Measurements from ENCODE around the gene YPEL3.
A peak's percentile ranks its signal among the peaks of the same experiment; 100 is the strongest.

The YPEL3 gene

DNA sequence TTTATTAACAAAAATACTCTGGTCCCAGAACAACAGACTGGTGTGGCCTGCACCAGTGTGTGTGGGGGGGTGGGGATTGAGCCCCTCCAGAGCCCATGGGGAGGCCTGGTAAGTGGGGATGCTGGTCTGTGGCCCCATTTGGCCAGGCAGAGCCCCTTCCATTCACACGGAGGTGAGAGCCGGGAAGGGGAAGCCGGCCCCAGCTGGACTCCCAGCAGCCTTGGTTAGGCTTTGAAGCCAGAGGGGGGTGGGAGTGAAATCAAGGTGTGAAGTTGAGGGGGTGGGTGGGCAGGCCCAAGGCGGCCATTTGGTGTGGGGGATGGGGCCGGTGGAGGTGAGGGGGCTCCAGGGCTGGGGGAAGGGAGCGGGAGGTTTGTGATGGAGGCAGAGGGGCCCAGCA lies 10.2 kb downstream of the YPEL3 start:
- H3K27me3 Mint-ChIP-seq (ENCODE audit: low read depth, poor library complexity), result peaks cover 3% of the 10 kb centered on the region
- TF ChIP-seq, protein P1, sequence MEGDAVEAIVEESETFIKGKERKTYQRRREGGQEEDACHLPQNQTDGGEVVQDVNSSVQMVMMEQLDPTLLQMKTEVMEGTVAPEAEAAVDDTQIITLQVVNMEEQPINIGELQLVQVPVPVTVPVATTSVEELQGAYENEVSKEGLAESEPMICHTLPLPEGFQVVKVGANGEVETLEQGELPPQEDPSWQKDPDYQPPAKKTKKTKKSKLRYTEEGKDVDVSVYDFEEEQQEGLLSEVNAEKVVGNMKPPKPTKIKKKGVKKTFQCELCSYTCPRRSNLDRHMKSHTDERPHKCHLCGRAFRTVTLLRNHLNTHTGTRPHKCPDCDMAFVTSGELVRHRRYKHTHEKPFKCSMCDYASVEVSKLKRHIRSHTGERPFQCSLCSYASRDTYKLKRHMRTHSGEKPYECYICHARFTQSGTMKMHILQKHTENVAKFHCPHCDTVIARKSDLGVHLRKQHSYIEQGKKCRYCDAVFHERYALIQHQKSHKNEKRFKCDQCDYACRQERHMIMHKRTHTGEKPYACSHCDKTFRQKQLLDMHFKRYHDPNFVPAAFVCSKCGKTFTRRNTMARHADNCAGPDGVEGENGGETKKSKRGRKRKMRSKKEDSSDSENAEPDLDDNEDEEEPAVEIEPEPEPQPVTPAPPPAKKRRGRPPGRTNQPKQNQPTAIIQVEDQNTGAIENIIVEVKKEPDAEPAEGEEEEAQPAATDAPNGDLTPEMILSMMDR (IDR thresholded peaks at IDR 0.05), result no peak
- DNase-seq, result no peak
- H3K4me1 Mint-ChIP-seq, result peaks cover 40% of the 10 kb centered on the region
- no peak overlapping the region for H3K4me3 Mint-ChIP-seq
- peaks cover 44% of the 10 kb centered on the region for H3K36me3 Mint-ChIP-seq (ENCODE audit: low read depth)
- no peaks in the 10 kb centered on the region for H3K9me3 Mint-ChIP-seq
- H3K27ac Mint-ChIP-seq, result no peak overlapping the region

GRCh38 chr16:30085247-30085646 lies 10.8 kb downstream of the YPEL3 start:
- H3K9me3 Mint-ChIP-seq, result no peaks in the 10 kb centered on the region
- no peak overlapping the region for H3K4me3 Mint-ChIP-seq
- peaks cover 3% of the 10 kb centered on the region for H3K27me3 Mint-ChIP-seq (ENCODE audit: low read depth, poor library complexity)
- H3K4me1 Mint-ChIP-seq, result peaks cover 35% of the 10 kb centered on the region
- TF ChIP-seq, protein P1 (IDR thresholded peaks at IDR 0.05), result no peak
- H3K36me3 Mint-ChIP-seq (ENCODE audit: low read depth), result peaks cover 47% of the 10 kb centered on the region
- H3K27ac Mint-ChIP-seq, result no peak overlapping the region
- no peak for DNase-seq

DNA sequence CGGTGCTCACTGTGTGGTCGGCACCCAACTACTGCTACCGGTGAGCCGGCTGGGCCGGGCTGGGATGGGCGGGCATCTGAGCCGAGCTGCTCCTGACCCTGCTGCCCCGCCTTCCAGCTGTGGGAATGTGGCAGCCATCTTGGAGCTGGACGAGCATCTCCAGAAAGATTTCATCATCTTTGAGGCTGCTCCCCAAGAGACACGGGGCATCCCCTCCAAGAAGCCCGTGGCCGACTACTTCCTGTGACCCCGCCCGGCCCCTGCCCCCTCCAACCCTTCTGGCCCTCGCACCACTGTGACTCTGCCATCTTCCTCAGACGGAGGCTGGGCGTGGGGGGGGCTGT lies 11.2 kb downstream of the YPEL3 start:
- peaks cover 30% of the 10 kb centered on the region for H3K4me1 Mint-ChIP-seq
- TF ChIP-seq, protein P1 (IDR thresholded peaks at IDR 0.05), result no peak
- no peak overlapping the region for H3K27ac Mint-ChIP-seq

GRCh38 chr16:30084096-30084815 lies 11.8 kb downstream of the YPEL3 start:
- TF ChIP-seq, protein P1 (IDR thresholded peaks at IDR 0.05), result no peak
- peaks cover 55% of the 10 kb centered on the region for H3K36me3 Mint-ChIP-seq (ENCODE audit: low read depth)
- no peak overlapping the region for H3K4me3 Mint-ChIP-seq
- H3K4me1 Mint-ChIP-seq, result peaks cover 25% of the 10 kb centered on the region
- H3K27me3 Mint-ChIP-seq (ENCODE audit: low read depth, poor library complexity), result peaks cover 3% of the 10 kb centered on the region
- peak overlapping the region; percentile 85 for H3K27ac Mint-ChIP-seq
- H3K9me3 Mint-ChIP-seq, result no peaks in the 10 kb centered on the region
- DNase-seq, result no peak

More for the DNA sequence above, 11.2 kb downstream of the YPEL3 start:
- no peaks in the 10 kb centered on the region for H3K9me3 Mint-ChIP-seq
- peaks cover 49% of the 10 kb centered on the region for H3K36me3 Mint-ChIP-seq (ENCODE audit: low read depth)
- DNase-seq, result no peak
- H3K4me3 Mint-ChIP-seq, result no peak overlapping the region
- H3K27me3 Mint-ChIP-seq (ENCODE audit: low read depth, poor library complexity), result peaks cover 3% of the 10 kb centered on the region

DNA sequence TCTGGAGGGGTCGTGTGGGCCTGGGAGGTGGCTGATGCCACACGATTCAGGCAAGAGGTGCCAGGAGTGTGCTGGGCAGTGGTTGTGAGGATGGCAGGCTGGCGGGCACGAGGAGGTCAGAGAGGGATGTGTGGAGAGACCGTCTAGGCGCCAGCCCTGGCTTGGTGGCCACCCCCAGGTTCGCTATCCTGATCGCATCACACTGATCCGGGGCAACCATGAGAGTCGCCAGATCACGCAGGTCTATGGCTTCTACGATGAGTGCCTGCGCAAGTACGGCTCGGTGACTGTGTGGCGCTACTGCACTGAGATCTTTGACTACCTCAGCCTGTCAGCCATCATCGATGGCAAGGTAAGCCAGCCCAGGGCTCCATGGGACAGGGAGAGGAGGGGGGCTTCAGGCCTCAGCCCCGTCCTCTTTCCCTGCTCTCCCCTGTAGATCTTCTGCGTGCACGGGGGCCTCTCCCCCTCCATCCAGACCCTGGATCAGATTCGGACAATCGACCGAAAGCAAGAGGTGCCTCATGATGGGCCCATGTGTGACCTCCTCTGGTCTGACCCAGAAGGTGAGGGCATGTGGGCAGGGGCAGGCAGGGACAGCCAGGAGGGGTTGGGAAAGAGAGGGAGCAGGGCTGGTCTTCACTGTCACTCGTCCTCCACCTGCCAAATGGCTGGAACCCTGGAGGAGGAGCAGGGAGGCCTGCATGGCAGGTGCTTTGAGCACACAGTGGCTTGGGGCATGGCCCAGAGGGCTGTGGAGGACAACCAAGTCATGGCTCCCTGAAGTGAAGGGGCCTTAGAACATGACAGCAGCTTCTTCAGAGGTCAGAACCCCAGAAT lies 12.6 kb downstream of the YPEL3 start:
- Mint-ChIP-seq H3K27me3 (ENCODE audit: low read depth, poor library complexity) (peaks cover 3% of the 10 kb centered on the region), H3K9me3 (no peaks in the 10 kb centered on the region), H3K36me3 (ENCODE audit: low read depth) (peaks cover 59% of the 10 kb centered on the region), H3K4me3 (no peak overlapping the region), H3K27ac (peak overlapping the region; percentile 85), H3K4me1 (peaks cover 17% of the 10 kb centered on the region)
- no peak for DNase-seq
- TF ChIP-seq, protein P1 (IDR thresholded peaks at IDR 0.05), result no peak

Measured in nephron progenitor cell (in vitro differentiated cells).